ENCODE results near the gene TMEM59L.
"Not testable (repeated sequence)": the region's sequence is repeated elsewhere in the genome, so short reads cannot be mapped to it uniquely, and the experiment has no call there.

TMEM59L gene

DNA sequence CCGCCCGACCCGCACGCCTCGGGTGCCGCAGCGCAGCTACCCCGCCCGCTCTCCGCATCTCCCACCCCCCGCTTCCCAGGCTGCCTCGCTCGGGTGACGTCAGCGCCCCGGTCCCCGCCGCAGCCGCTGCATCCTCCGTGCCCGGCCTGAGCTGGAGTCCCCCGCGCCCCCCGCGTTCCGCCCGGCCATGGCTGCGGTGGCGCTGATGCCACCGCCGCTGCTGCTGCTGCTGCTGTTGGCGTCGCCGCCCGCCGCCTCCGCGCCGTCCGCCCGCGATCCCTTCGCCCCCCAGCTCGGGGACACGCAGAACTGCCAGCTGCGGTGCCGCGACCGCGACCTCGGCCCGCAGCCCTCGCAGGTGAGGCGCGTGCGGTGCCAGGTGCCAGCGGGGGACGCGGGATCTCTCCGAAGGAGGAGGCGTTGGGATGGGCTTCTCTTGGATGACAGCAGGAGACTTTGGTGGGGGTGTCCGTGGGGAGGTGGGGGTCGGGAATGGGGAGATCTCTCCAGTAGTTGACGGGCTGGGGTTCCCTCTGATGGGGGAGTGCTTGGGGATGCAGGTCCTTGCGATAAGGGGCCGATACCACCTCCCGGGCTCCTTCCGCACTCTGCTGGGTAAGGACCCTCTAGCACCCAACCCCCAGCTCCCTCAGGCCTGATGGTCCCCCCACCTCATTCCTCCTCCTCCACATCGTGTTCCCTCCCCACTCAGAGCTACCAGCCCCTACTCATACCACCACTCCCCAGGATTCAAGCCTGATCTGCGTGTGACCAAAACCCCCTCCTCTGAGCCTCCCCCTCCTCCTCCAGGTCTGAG lies at the start of gene TMEM59L:
TMEM59L (plus strand) TSS at position 99 of the 817 bp plus-strand sequence; CDS start at position 188, 89 bp downstream.
- peak; percentile 83 for DNase-seq

DNA sequence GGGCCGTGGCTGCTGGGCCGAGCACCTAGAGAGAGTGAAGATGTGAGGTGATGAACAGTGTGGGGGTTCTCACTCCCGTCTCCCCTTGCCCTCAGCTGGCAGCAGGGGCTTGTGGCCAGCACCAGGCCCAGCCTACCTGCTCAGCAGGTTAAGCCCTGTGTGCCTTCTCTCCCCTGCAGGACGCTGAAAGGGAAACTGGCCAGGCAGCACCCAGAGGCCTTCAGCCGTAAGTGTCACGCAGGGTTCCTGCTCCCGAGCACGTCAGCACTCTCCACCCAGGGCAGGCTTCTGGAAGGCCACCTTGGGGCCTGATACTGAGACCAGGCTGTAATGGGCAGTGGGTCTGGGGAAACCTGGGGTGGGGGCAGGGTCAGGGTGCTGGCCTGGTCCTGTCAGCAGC lies 45.7 kb upstream of the TMEM59L start:
- no peak for DNase-seq

GRCh38 chr19:18568367-18568766 lies 44.3 kb upstream of the TMEM59L start:
- DNase-seq, result no peak

DNA sequence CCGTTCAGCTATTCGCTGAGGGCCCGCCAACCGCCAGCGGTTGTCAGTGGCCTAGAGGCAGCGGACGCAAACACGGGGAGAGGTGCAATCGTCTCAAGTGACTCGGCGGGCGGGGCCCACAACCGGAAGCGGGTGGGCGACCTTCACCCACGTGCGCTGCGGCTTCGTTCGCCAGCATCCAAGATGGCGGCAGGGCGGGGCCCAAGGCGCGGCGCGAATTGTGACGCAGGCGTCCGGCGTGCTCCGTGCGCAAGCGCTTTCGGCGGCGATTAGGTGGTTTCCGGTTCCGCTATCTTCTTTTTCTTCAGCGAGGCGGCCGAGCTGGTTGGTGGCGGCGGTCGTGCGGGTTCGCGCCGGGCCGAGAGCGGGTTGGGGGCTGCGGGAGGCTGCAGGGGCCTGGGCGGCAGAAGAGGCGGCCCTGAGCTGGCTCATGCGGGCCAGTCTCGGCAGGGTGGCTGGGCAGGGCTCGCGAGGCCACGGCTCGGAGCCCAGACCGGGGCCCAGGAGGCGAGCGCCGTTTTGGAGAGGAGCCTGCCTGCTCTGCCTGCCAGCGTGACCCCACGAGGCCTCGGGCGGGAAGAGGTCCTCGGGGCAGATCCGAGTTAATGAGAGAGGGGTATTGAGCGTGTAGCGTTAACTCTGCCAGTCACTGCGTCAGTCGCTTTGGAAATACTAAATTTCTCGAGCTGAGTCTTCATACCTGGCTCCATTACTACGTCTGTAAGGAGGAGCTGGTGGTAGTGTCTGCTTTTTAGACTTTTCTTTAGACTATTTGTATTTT lies 40.9 kb upstream of the TMEM59L start, which contains the start of gene UBA52:
UBA52 (plus strand) TSS at position 294 of the 781 bp plus-strand sequence. CDS start 1,444 bp downstream, outside the sequence.
- DNase-seq, result peak; percentile 100

DNA sequence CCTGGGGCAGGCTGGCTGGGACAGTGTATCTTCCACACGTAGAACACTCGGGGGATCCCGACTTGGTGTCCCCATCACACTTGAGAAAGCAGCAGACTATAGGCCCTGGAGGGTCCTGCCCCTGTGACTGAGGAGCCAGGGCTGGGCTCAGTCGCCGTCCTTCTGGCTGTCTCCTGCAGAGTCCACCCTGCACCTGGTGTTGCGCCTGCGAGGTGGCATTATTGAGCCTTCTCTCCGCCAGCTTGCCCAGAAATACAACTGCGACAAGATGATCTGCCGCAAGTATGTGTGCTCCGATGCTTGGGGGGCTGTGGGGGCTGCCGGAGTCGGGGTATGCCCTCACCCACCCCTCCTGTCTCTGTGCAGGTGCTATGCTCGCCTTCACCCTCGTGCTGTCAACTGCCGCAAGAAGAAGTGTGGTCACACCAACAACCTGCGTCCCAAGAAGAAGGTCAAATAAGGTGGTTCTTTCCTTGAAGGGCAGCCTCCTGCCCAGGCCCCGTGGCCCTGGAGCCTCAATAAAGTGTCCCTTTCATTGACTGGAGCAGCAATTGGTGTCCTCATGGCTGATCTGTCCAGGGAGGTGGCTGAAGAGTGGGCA lies 37.9 kb upstream of the TMEM59L start:
- no peak for DNase-seq

DNA sequence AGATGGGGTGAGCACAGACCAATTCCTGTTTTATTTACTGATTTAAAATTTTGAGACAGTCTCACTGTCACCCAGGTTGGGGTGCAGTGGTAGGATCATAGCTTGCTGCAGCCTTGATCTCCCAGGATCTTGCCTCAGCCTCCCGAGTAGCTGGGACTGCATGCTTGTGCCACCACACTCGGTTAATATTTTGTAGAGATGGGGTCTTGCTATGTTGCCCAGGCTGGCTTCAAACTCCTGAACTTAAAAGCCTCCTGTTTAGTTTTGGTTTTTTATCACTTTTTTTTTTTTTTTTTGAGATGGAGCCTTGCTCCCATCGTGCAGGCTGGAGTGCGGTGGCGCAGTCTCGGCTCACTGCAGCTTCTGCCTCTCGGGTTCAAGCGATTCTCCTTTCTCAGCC lies 36.3 kb upstream of the TMEM59L start:
- DNase-seq, result no peak

DNA sequence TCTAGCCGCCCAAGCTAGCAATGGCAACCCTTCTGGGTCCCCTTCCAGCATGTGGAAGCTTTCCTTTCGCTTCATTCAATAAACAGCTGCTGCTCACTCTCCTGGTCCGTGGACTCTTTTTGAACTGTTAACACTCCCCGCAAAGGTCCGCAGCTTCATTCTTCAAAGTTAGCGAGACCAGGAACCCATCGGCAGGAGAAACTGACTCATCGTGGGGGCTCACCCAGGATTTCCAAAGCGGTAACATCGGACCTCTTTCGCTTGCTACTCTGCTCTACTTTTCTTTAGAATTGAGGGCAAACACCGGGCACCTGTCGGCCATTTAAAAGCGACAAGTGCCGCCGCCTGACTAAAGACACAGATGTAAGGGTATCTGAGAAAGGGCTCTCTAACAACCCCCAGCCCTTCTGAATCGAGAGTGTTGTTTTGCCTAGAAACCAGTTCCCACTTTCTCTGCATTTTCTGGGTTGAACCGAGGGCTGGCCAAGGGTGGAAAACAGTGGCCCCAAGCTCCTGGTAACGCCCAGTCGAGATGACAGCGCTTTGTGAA lies 35.2 kb upstream of the TMEM59L start:
- DNase-seq, result no peak

DNA sequence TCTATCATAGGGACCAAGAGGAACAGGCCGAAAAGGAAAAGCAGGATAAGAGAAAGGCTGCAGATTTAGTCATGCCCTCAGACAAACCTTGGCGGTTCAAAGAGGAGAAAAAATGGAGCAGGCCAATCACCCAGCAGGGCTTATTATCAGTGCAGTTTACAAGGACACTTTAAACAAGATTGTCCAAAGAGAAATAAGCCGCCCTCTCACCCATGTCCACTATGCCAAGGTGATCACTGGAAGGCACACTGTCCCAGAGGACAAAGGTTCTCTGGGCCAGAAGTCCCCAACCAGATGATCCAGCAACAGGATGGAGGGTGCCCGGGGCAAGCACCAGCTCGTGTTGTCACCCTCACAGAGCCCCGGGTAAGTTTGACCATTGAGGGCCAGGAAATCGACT lies 32.4 kb upstream of the TMEM59L start:
- DNase-seq, result no peak

DNA sequence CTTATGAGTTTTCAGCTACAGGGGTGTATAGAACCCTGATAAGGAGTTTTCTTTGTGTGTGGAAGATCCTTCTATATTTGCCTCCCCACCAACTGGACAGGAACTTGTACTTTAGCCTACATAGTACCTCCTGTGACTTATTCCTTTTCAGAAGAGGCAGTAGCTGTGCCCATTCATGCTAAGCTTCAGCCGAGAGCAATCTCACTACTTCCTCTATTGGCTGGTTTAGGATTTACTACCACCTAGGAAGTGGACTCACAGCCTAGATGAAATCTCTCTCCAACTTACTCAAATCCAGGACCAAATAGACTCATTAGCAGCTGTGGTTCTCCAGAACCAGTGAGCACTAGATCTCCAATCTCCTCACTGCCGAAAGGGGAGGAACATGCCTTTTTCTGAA lies 26.4 kb upstream of the TMEM59L start:
- no peak for DNase-seq

GRCh38 chr19:18587561-18587960 lies 25.1 kb upstream of the TMEM59L start:
- no peak for DNase-seq

GRCh38 chr19:18587962-18588610 lies 24.6 kb upstream of the TMEM59L start:
- no peak for DNase-seq

DNA sequence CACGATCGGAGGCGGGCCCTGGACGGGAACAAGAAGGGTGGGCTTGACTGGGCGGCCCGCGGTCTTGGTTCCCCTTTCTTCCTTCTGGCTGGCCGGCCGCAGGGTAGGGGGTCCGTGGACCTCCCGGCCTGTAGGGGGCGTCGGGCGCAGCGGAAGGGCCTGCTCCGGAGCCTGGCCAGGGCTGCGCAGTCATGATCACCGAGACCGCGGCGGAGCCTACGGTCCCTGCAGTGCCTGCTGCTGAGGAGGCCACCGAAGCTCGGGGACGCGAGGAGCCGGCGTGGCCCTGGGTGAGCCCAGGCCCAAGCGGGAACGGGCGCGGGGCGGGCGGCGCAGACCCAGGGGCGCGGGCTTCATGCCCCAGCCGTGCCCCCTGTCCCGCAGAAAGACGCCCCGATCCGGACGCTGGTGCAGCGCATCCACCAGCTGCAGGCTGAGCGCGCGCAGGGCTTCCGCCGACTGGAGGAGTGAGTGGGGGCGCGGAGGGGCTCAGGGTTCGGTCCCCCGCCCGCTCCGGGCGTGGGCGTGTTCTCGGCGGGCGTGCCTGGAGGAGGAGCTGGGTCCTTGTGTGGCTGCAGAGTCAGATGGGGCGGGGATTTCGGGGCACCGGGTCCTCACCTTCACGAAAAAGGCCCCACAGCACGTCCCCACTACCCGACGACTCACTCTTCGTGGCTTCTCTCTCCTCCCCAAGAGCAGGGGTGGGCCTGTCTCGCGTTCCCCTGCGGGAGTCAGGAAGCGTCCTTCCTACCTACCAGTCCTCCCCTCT lies 23.9 kb upstream of the TMEM59L start, which contains the start of gene REX1BD:
REX1BD (plus strand) TSS at position 188 of the 769 bp plus-strand sequence; CDS start at position 192, 4 bp downstream.
- DNase-seq, result peak; percentile 95

GRCh38 chr19:18589380-18590272 lies 23.0 kb upstream of the TMEM59L start:
- peak; percentile 90 for DNase-seq

GRCh38 chr19:18590273-18591272 lies 22.1 kb upstream of the TMEM59L start:
- no peak for DNase-seq

DNA sequence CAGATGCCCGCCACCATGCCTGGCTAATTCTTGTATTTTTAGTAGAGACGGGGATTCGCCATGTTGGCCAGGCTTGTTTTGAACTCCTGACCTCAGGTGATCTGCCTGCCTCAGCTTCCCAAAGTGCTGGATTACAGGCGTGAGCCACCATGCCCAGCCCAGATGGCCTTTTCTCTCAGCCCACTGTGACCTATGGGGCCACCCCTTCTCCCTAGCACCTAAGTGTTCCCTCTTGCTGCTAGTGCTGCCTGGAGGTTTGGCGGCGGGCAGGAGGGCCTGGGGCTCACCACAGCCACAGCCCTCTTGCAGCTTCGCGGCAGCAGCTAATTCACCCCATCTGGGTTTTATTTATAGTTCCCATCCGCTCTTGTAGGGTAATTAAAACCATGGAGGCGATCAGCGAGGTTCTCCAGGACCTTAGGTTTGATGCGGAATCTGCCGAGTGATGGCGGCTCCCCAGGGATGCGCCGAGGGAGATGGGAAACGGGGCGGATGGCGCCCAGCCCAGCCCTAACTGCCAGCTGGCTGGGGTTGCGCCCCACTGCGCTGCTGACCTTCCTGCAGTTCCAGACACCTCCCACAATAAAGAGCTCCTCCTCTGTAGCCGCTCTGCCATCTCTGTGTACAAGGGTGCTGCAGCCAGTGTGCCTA lies 20.8 kb upstream of the TMEM59L start:
- DNase-seq, result no peak

GRCh38 chr19:18592732-18593131 lies 19.9 kb upstream of the TMEM59L start:
- DNase-seq, result not testable (repeated sequence)

DNA sequence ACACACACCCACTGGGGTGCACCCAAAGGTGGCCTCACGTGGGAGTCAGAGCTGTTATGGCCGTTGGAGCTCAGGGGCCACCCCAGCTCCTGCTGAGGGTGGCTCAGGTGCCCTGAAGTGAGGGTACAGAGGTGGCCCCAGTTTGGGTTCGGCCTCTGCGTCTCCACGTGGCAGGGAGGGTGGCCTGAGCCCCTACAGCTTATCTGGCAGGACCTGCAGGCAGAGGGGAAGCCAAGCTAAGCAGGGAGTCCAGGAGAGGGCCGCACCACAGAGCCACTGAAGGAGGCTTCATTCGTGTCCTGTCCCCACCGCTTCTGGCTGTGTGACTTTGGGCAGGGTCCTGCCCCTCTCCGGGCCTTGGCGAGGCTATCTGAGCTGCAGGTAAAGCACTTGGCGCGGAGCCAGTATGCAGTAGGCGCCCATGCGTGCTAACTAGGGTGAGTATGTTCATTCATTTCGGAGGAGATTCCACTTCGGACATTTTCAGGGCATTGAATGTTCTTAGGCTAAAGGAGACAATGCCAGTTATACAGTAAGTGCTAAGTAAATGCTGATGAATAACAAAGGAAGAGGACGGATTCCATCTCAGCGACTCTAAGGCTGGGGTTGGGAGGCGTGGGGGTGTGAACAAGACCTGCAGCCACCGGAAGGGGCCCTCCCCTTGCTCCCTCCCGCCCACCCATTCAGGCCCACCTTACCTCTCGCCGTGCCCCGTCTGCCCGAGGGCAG lies 19.1 kb upstream of the TMEM59L start:
- DNase-seq, result no peak
